T-cell (primary cell): ENCODE data around the gene MIB1. TPM values are rescaled to one million over a fixed set of nuclear protein-coding genes. Genes with fewer than 3 reads are reported as not detected.

Experiments
- ATAC-seq, 4 experiments: fragments of 200-7000 bp in 3 of 4; fragments of 150-1000 bp in 1 of 4; cut with Tn5 transposase; replicated peaks in 1 of 4; 1 replicate in 3 of 4; 2 replicates in 1 of 4; pipeline ENCODE4 v1.10.0; 2021; ENCODE audit warnings: moderate library complexity in 3 of 4, mild to moderate bottlenecking in 2 of 4, moderate number of reproducible peaks in 1 of 4
- CTCF ChIA-PET, 2 donors: fragments of 300-600 bp; sonication (Branson Sonifier 250); formaldehyde crosslinking; loops; one replicate each; lab custom pipeline; 2022; ENCODE audit warnings: antibody characterized with exemption in 2 of 2; lab: Charles Lee
- POLR2A ChIA-PET, 2 donors: fragments of 300-600 bp; sonication (Branson Sonifier 250); formaldehyde crosslinking; loops; one replicate each; lab custom pipeline; 2022; ENCODE audit warnings: antibody characterized with exemption in 2 of 2; lab: Charles Lee
- DNase-seq, 35 experiments: peaks; one replicate each; pipeline versions ENCODE4 v3.0.0 to v3.0.0-alpha.2; 2013 to 2023
- H3K27ac ChIP-seq: one replicate; pipeline ENCODE4 v1.5.1; 2013; ENCODE audit warnings: low read length
- H3K27me3 ChIP-seq, 2 experiments: replicated peaks in 1 of 2; 1 replicate in 1 of 2; 2 replicates in 1 of 2; pipeline versions ENCODE4 v1.6.1 to v1.7.0; 2013; ENCODE audit warnings: low read length in 1 of 2, mixed read lengths in 1 of 2; ENCODE audit not compliant: control insufficient read depth in 2 of 2, insufficient read depth in 2 of 2; ENCODE audit errors: extremely low read depth in 1 of 2
- H3K36me3 ChIP-seq, 2 donors: 1 replicate in 1 of 2; 2 replicates in 1 of 2; pipeline versions ENCODE4 v1.6.1 to v1.7.0; 2013; ENCODE audit warnings: low read length in 1 of 2; ENCODE audit not compliant: control insufficient read depth in 2 of 2, insufficient read depth in 1 of 2; ENCODE audit errors: extremely low read depth in 1 of 2
- H3K4me1 ChIP-seq, 2 experiments: 1 replicate in 1 of 2; 2 replicates in 1 of 2; pipeline versions ENCODE4 v1.6.1 to v1.7.0; 2013; ENCODE audit warnings: low read length in 2 of 2, mixed read lengths in 1 of 2; ENCODE audit not compliant: insufficient read depth in 2 of 2, control insufficient read depth in 1 of 2; ENCODE audit errors: extremely low read depth in 1 of 2
- H3K4me3 ChIP-seq, 2 donors: 1 replicate in 1 of 2; 2 replicates in 1 of 2; pipeline versions ENCODE4 v1.5.1 to v1.7.0; 2013; ENCODE audit warnings: mild to moderate bottlenecking in 2 of 2, low read length in 1 of 2, moderate library complexity in 1 of 2; ENCODE audit not compliant: control insufficient read depth in 1 of 2; ENCODE audit errors: extremely low read depth in 1 of 2
- H3K9me3 ChIP-seq: 2 replicates; pipeline ENCODE4 v1.7.0; 2013
- H3K27ac Mint-ChIP-seq, 2 donors: one replicate each; pipeline ENCODE4 v1.8.0; 2020 to 2021; ENCODE audit warnings: mild to moderate bottlenecking in 2 of 2, mixed read lengths in 2 of 2
- H3K27me3 Mint-ChIP-seq, 2 donors: one replicate each; pipeline ENCODE4 v1.8.0; 2021 to 2022; ENCODE audit warnings: mixed read lengths in 2 of 2
- H3K36me3 Mint-ChIP-seq: one replicate; pipeline ENCODE4 v1.8.0; 2021; ENCODE audit warnings: mixed read lengths
- H3K4me1 Mint-ChIP-seq, 3 donors: one replicate each; pipeline ENCODE4 v1.8.0; 2020 to 2022; ENCODE audit warnings: mixed read lengths in 3 of 3, mild to moderate bottlenecking in 1 of 3
- H3K4me3 Mint-ChIP-seq, 3 donors: one replicate each; pipeline ENCODE4 v1.8.0; 2020 to 2022; ENCODE audit warnings: mild to moderate bottlenecking in 3 of 3, mixed read lengths in 3 of 3, moderate library complexity in 3 of 3
- H3K9me3 Mint-ChIP-seq, 3 donors: one replicate each; pipeline ENCODE4 v1.8.0; 2020 to 2022; ENCODE audit warnings: mixed read lengths in 3 of 3
- WGBS: methylation state at CpG from one replicate; pipeline ENCODE4 v1.1.5; 2013; ENCODE audit warnings: missing lambda C conversion rate; ENCODE audit not compliant: insufficient coverage; 5-methylcytosine and 5-hydroxymethylcytosine counted together
- total RNA-seq, 35 experiments: library from RNA in 6 of 35; stranded (reverse) in 6 of 35; fragments of 120-200 nt in 1 of 35; gene quantifications; one replicate each; pipeline versions ENCODE4 v1.2.1 to v1.2.4 and lab custom pipeline; 2013 to 2026

The MIB1 gene
- total RNA-seq, 5 donors from 2014 or later (not counting 1 experiment from before 2014, with no cell fraction given), result 23.5 to 46.1 (median 34.3) TPM

- Mint-ChIP-seq H3K4me3 (no peak overlapping the region), H3K36me3 (peaks cover 15% of the 10 kb centered on the region), H3K27ac (no peak overlapping the region), H3K4me1 (no peaks in the 10 kb centered on the region), H3K27me3 (no peaks in the 10 kb centered on the region), H3K9me3 (no peaks in the 10 kb centered on the region)
- DNase-seq, result no peak
- ChIA-PET CTCF (interaction anchor here (0.6 to 0.7 kb wide), 5 partner anchors 8 to 170 kb away, joined by 3 to 6 read pairs (median 4); no protein-coding TSS in a partner anchor), POLR2A (interaction anchor here in 1 of 2 donors (0.7 kb wide), 2 partner anchors 12 to 37 kb away, joined by 3 to 5 read pairs; no protein-coding TSS in a partner anchor)
- no peak overlapping the region for H3K27ac ChIP-seq
- H3K9me3 ChIP-seq, result no peaks in the 10 kb centered on the region
- no peaks in the 10 kb centered on the region for H3K4me1 ChIP-seq
- H3K36me3 ChIP-seq, result no peaks in the 10 kb centered on the region
- 75% methylated on average over 2 of the region's 3 CpGs for WGBS
- ATAC-seq, result no peak
- no peaks in the 10 kb centered on the region for H3K27me3 ChIP-seq
- no peak overlapping the region for H3K4me3 ChIP-seq
These were observed 89.9 kb downstream of the MIB1 start for GRCh38 chr18:21830532-21830931.

GRCh38 chr18:21831413-21831831, 90.8 kb downstream of the MIB1 start:
- H3K4me1 Mint-ChIP-seq, result no peaks in the 10 kb centered on the region
- no peak overlapping the region for H3K4me3 Mint-ChIP-seq
- POLR2A ChIA-PET, result interaction anchor here in 1 of 2 donors (0.7 kb wide), 1 partner anchor 17 kb away, joined by 4 read pairs; no protein-coding TSS in a partner anchor
- no peak for ATAC-seq
- Histone ChIP-seq H3K36me3 (no peaks in the 10 kb centered on the region), H3K4me3 (no peak overlapping the region), H3K9me3 (no peaks in the 10 kb centered on the region), H3K27me3 (no peaks in the 10 kb centered on the region), H3K27ac (no peak overlapping the region), H3K4me1 (no peaks in the 10 kb centered on the region)
- no peak overlapping the region for H3K27ac Mint-ChIP-seq
- no peak for DNase-seq
- no peaks in the 10 kb centered on the region for H3K27me3 Mint-ChIP-seq
- no peaks in the 10 kb centered on the region for H3K9me3 Mint-ChIP-seq
- CTCF ChIA-PET, result interaction anchor here in 1 of 2 donors (0.6 kb wide), 1 partner anchor 262 kb away, joined by 3 read pairs; no protein-coding TSS in a partner anchor
- 100% methylated on average over 2 of the region's 5 CpGs for WGBS
- peaks cover 15% of the 10 kb centered on the region for H3K36me3 Mint-ChIP-seq

- no peak overlapping the region for H3K27ac Mint-ChIP-seq
These were observed 93.2 kb downstream of the MIB1 start for GRCh38 chr18:21833604-21834298.

GRCh38 chr18:21834299-21834660, 93.7 kb downstream of the MIB1 start:
- Histone ChIP-seq H3K4me1 (no peaks in the 10 kb centered on the region), H3K36me3 (peaks cover 0 to 4% of the 10 kb centered on the region in 2 donors), H3K4me3 (no peak overlapping the region), H3K27me3 (no peaks in the 10 kb centered on the region), H3K27ac (no peak overlapping the region), H3K9me3 (no peaks in the 10 kb centered on the region)
- ATAC-seq (no peak), DNase-seq (no peak)
- H3K4me1 Mint-ChIP-seq, result no peaks in the 10 kb centered on the region
- no peaks in the 10 kb centered on the region for H3K27me3 Mint-ChIP-seq
- peaks cover 27% of the 10 kb centered on the region for H3K36me3 Mint-ChIP-seq
- no peak overlapping the region for H3K27ac Mint-ChIP-seq
- no peak overlapping the region for H3K4me3 Mint-ChIP-seq
- no CpG with 5 or more reads among the region's 3 CpGs for WGBS
- ChIA-PET POLR2A (interaction anchor here in 1 of 2 donors (0.7 kb wide), 1 partner anchor 22 kb away, joined by 3 read pairs; no protein-coding TSS in a partner anchor), CTCF (no interaction called here)
- no peaks in the 10 kb centered on the region for H3K9me3 Mint-ChIP-seq

More at GRCh38 chr18:21833604-21834298, 93.2 kb downstream of the MIB1 start:
- Mint-ChIP-seq H3K36me3 (peaks cover 24% of the 10 kb centered on the region), H3K4me3 (no peak overlapping the region), H3K27me3 (no peaks in the 10 kb centered on the region), H3K9me3 (no peaks in the 10 kb centered on the region), H3K4me1 (no peaks in the 10 kb centered on the region)
- ATAC-seq, result no peak
- Histone ChIP-seq H3K4me1 (no peaks in the 10 kb centered on the region), H3K27me3 (no peaks in the 10 kb centered on the region), H3K9me3 (no peaks in the 10 kb centered on the region), H3K4me3 (no peak overlapping the region), H3K27ac (no peak overlapping the region), H3K36me3 (peaks cover 0 to 3% of the 10 kb centered on the region in 2 donors)
- ChIA-PET CTCF (no interaction called here), POLR2A (interaction anchor here in 1 of 2 donors (0.6 kb wide), 1 partner anchor 20 kb away, joined by 6 read pairs; no protein-coding TSS in a partner anchor)
- 100% methylated on average over 1 of the region's 4 CpGs for WGBS
- DNase-seq, result no peak

- H3K27me3 Mint-ChIP-seq, result no peaks in the 10 kb centered on the region
- no peak overlapping the region for H3K4me3 Mint-ChIP-seq
- no peaks in the 10 kb centered on the region for H3K9me3 ChIP-seq
- no peak overlapping the region for H3K27ac ChIP-seq
- peaks cover 46% of the 10 kb centered on the region for H3K36me3 Mint-ChIP-seq
- H3K9me3 Mint-ChIP-seq, result no peaks in the 10 kb centered on the region
- no peaks in the 10 kb centered on the region for H3K4me1 ChIP-seq
- no peak for DNase-seq
- POLR2A ChIA-PET, result interaction anchor here (0.6 to 0.7 kb wide), 2 partner anchors 96 to 241 kb away, joined by 3 to 10 read pairs; partner anchors contain the start of gene ESCO1 (in 1 of the 2)
- ATAC-seq, result no peak
- CTCF ChIA-PET, result no interaction called here
- no peaks in the 10 kb centered on the region for H3K4me1 Mint-ChIP-seq
- H3K27me3 ChIP-seq, result no peaks in the 10 kb centered on the region
- no peak overlapping the region for H3K27ac Mint-ChIP-seq
- H3K4me3 ChIP-seq, result no peak overlapping the region
- H3K36me3 ChIP-seq, result peaks cover 3 to 38% of the 10 kb centered on the region in 2 donors
- no CpG with 5 or more reads among the region's 1 CpG for WGBS
These were observed 101.0 kb downstream of the MIB1 start for GRCh38 chr18:21841570-21841969.

- Mint-ChIP-seq H3K4me1 (no peaks in the 10 kb centered on the region), H3K27ac (no peak overlapping the region), H3K4me3 (no peak overlapping the region), H3K9me3 (no peaks in the 10 kb centered on the region), H3K27me3 (no peaks in the 10 kb centered on the region), H3K36me3 (peaks cover 52% of the 10 kb centered on the region)
- Histone ChIP-seq H3K36me3 (peaks cover 3 to 46% of the 10 kb centered on the region in 2 donors), H3K27me3 (no peaks in the 10 kb centered on the region), H3K9me3 (no peaks in the 10 kb centered on the region), H3K27ac (no peak overlapping the region), H3K4me1 (no peaks in the 10 kb centered on the region), H3K4me3 (no peak overlapping the region)
- ChIA-PET POLR2A (no interaction called here), CTCF (no interaction called here)
- WGBS, result no CpG with 5 or more reads among the region's 2 CpGs
- ATAC-seq (no peak), DNase-seq (no peak)
These were observed 102.7 kb downstream of the MIB1 start for GRCh38 chr18:21843341-21843740.
